Hair follicular keratinocyte (primary cell): ENCODE data around the gene AFP. TPM values are rescaled to one million over a fixed set of nuclear protein-coding genes. Genes with fewer than 3 reads are reported as not detected.

ENCODE experiments used
- total RNA-seq: library from RNA; depleted of rRNA; stranded (reverse); fragments of >200 nt; gene quantifications from 2 replicates; pipeline ENCODE4 v1.2.3, GENCODE V29; 2015

Gene AFP
- not detected in 2 replicates for total RNA-seq

GRCh38 chr4:73435984-73436383 lies at the start of gene AFP:
Gene AFP, plus strand, starts transcription at chr4:73436221. Its CDS starts 42 bp downstream, at chr4:73436263.

DNA sequence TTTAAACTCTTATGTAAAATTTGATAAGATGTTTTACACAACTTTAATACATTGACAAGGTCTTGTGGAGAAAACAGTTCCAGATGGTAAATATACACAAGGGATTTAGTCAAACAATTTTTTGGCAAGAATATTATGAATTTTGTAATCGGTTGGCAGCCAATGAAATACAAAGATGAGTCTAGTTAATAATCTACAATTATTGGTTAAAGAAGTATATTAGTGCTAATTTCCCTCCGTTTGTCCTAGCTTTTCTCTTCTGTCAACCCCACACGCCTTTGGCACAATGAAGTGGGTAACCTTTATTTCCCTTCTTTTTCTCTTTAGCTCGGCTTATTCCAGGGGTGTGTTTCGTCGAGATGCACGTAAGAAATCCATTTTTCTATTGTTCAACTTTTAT lies 32.0 kb upstream of the AFP start, which contains the start of gene ALB:
Gene ALB, plus strand, starts transcription at position 246 of the 400 bp plus-strand sequence. Its CDS starts 41 bp downstream, at position 287.

DNA sequence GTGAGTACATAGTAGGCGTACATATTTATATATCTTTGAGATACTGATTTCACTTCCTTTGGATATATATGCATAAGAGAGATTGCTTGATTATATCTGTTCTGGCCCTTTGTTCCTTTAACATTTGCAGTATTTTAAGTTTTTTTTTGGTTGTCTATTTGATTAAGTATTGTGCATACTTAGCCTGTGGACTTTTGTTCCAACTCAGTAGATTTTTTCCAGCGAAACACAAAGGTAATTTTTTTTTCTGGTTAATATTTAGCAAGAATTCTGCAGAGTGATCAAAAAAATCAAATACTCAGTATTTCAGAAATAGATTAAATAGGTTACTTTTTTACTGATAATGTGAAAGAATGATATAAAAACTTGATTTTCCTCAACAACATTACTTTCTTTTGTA lies 45.3 kb downstream of the AFP start, which contains the start of gene AFM:
Gene AFM, plus strand, starts transcription at position 388 of the 400 bp plus-strand sequence. CDS start 31 bp downstream, outside the sequence.

Other genes starting within 250 kb of the AFP start
- 29.0 and 32.3 TPM in 2 replicates for gene ANKRD17, start 177.4 kb upstream of the AFP start, total RNA-seq
- gene ALB, start 31.9 kb upstream of the AFP start, total RNA-seq: not detected in 2 replicates
- not detected in 2 replicates for gene AFM, start 45.5 kb downstream of the AFP start, total RNA-seq
- 7.4 and 7.5 TPM in 2 replicates for gene RASSF6, start 184.2 kb downstream of the AFP start, total RNA-seq